ENCODE measurements around the gene IRAK2. TPM values are rescaled to one million over a fixed set of nuclear protein-coding genes. Genes with fewer than 3 reads are reported as not detected.

IRAK2 gene
- total RNA-seq, 1 donor from 2014 or later, result 10.6 TPM

GRCh38 chr3:10219737-10220136 is 55.0 kb downstream of the IRAK2 start:
- DNase-seq (ENCODE audit: extremely low spot score in 2 of 2), result no peak
- no peaks in the 10 kb centered on the region for H3K27me3 ChIP-seq
- no peak overlapping the region for H3K27ac ChIP-seq
- no peaks in the 10 kb centered on the region for H3K9me3 ChIP-seq
- peaks cover 0 to 6% of the 10 kb centered on the region in 2 donors for H3K36me3 ChIP-seq
- intact Hi-C loops (cut with DNase I), result loop anchor here (10.0 kb wide), 1 partner anchor 55 kb away; the partner anchor contains the start of gene IRAK2
- peaks cover 1% of the 10 kb centered on the region for H3K4me1 ChIP-seq
- H3K4me3 ChIP-seq, result no peak overlapping the region
- TF ChIP-seq, protein P1, sequence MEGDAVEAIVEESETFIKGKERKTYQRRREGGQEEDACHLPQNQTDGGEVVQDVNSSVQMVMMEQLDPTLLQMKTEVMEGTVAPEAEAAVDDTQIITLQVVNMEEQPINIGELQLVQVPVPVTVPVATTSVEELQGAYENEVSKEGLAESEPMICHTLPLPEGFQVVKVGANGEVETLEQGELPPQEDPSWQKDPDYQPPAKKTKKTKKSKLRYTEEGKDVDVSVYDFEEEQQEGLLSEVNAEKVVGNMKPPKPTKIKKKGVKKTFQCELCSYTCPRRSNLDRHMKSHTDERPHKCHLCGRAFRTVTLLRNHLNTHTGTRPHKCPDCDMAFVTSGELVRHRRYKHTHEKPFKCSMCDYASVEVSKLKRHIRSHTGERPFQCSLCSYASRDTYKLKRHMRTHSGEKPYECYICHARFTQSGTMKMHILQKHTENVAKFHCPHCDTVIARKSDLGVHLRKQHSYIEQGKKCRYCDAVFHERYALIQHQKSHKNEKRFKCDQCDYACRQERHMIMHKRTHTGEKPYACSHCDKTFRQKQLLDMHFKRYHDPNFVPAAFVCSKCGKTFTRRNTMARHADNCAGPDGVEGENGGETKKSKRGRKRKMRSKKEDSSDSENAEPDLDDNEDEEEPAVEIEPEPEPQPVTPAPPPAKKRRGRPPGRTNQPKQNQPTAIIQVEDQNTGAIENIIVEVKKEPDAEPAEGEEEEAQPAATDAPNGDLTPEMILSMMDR (IDR thresholded peaks at IDR 0.05), result no peak
- no peak for TF ChIP-seq POLR2A (IDR thresholded peaks at IDR 0.05)
- TF ChIP-seq POLR2AphosphoS5 (IDR thresholded peaks at IDR 0.05; ENCODE audit: insufficient read depth in 1 of 2, low read depth in 1 of 2), result no peak

GRCh38 chr3:10223676-10224639 is 59.2 kb downstream of the IRAK2 start:
- Histone ChIP-seq H3K36me3 (peaks cover 0 to 10% of the 10 kb centered on the region in 2 donors), H3K4me3 (no peak overlapping the region), H3K9me3 (no peaks in the 10 kb centered on the region), H3K27ac (no peak overlapping the region), H3K27me3 (no peaks in the 10 kb centered on the region), H3K4me1 (peaks cover 6% of the 10 kb centered on the region)
- TF ChIP-seq, protein P1 (IDR thresholded peaks at IDR 0.05), result no peak
- TF ChIP-seq POLR2A (IDR thresholded peaks at IDR 0.05) (no peak), POLR2AphosphoS5 (IDR thresholded peaks at IDR 0.05; ENCODE audit: insufficient read depth in 1 of 2, low read depth in 1 of 2) (no peak)
- DNase-seq (ENCODE audit: extremely low spot score in 2 of 2), result no peak
- intact Hi-C loops (cut with DNase I), result loop anchor here (10.0 kb wide), 1 partner anchor 59 kb away; the partner anchor contains the start of gene IRAK2

DNA sequence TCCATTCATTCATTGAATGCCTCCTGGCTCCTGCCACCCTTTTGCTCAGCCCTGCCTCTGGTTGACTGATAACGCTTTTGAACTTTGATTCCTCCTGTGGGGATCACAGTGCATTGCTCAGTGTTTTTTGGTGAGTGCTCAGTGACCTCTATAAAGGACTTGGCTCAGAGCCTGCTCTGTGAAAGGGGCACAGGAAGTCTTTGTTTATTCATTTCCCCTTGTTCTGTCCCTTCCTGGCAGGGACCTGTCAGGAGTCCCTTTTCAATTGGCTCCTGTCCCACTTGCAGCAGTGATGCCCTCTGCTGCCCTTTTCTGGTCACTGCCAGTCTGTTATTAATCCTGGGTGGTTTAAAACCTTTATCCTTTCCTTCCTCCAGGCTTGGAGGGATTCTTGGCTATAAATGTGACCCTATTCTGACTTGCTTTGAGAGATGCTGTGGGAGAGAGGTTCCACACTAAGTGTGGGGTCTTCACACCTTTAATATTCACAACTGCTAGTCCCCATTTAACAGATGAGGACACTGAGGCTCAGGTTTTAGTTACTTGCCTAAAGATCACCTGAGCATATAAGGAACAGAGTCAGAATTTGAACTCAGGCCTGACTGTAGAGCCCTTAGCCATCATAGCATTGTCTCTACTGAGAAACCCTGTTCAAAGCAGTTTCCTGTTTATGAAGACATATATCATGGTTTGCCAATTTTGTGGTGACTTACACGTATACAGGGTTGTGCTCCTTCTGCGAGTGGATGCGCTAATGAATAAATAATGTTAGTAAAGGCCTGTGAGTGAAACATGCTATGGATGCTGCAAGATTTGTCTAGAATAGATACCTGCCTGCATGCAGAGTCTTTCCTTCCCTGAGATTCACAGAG is 60.3 kb downstream of the IRAK2 start:
- Histone ChIP-seq H3K27ac (no peak overlapping the region), H3K4me3 (no peak overlapping the region), H3K4me1 (peaks cover 6% of the 10 kb centered on the region), H3K9me3 (no peaks in the 10 kb centered on the region), H3K27me3 (no peaks in the 10 kb centered on the region), H3K36me3 (peaks cover 0 to 10% of the 10 kb centered on the region in 2 donors)
- intact Hi-C loops (cut with DNase I), result loop anchor here (10.0 kb wide), 1 partner anchor 60 kb away; the partner anchor contains the start of gene IRAK2
- no peak for DNase-seq (ENCODE audit: extremely low spot score in 2 of 2)
- TF ChIP-seq, protein P1 (IDR thresholded peaks at IDR 0.05), result peak; percentile 63 to 80 (median 70)
- no peak for TF ChIP-seq POLR2A (IDR thresholded peaks at IDR 0.05)
- peak in 1 of 2 donors; percentile 84 for TF ChIP-seq POLR2AphosphoS5 (IDR thresholded peaks at IDR 0.05; ENCODE audit: insufficient read depth in 1 of 2, low read depth in 1 of 2)

- no peaks in the 10 kb centered on the region for H3K9me3 ChIP-seq
- no peaks in the 10 kb centered on the region for H3K27me3 ChIP-seq
- H3K27ac ChIP-seq, result no peak overlapping the region
- H3K4me3 ChIP-seq, result no peak overlapping the region
- H3K36me3 ChIP-seq, result peaks cover 0 to 10% of the 10 kb centered on the region in 2 donors
- peaks cover 6% of the 10 kb centered on the region for H3K4me1 ChIP-seq
- intact Hi-C loops (cut with DNase I), result loop anchor here (10.0 kb wide), 1 partner anchor 61 kb away; the partner anchor contains the start of gene IRAK2
- no peak for DNase-seq (ENCODE audit: extremely low spot score in 2 of 2)
- TF ChIP-seq POLR2A (IDR thresholded peaks at IDR 0.05) (no peak), POLR2AphosphoS5 (IDR thresholded peaks at IDR 0.05; ENCODE audit: insufficient read depth in 1 of 2, low read depth in 1 of 2) (no peak)
- TF ChIP-seq, protein P1 (IDR thresholded peaks at IDR 0.05), result no peak
These were observed 61.6 kb downstream of the IRAK2 start for GRCh38 chr3:10226293-10226692.
